ENCODE data around the gene CA4. TPM values are rescaled to one million over a fixed set of nuclear protein-coding genes. Genes with fewer than 3 reads are reported as not detected.
A peak's percentile ranks its signal among the peaks of the same experiment; 100 is the strongest.
"Not testable (repeated sequence)": the region's sequence is repeated elsewhere in the genome, so short reads cannot be mapped to it uniquely, and the experiment has no call there.

Gene CA4
- total and polyA plus RNA-seq, 10 donors = 1.7 to 19.3 (median 8.1) TPM

- intact Hi-C loops (cut with DNase I; ENCODE audit: low total_unique reads) = no loop called here
- H3K36me3 ChIP-seq = no peaks in the 10 kb centered on the region
- H3K27ac ChIP-seq = no peak overlapping the region
- no peak for TF ChIP-seq CTCF (IDR thresholded peaks at IDR 0.05 in 8 of 11, conservative IDR thresholded peaks at IDR 0.05 in 3 of 11)
- no peak for TF ChIP-seq POLR2A (IDR thresholded peaks at IDR 0.05)
- TF ChIP-seq POLR2AphosphoS5 (IDR thresholded peaks at IDR 0.05) = no peak
- H3K9me3 ChIP-seq = no peaks in the 10 kb centered on the region
- DNase-seq = no peak
- H3K27me3 ChIP-seq (replicated peaks in 1 of 7) = peaks cover 0 to 5% (median 0%) of the 10 kb centered on the region in 7 donors
- peaks cover 0 to 9% (median 2%) of the 10 kb centered on the region in 6 donors for H3K4me1 ChIP-seq
- no peak overlapping the region for H3K4me3 ChIP-seq
- 85 to 91% (median 87%) methylated on average over 4 of the region's 4 CpGs for WGBS, 5 donors
Measured at GRCh38 chr17:60108712-60109111, 41.1 kb upstream of the CA4 start.

GRCh38 chr17:60109161-60109560 lies 40.6 kb upstream of the CA4 start:
- TF ChIP-seq POLR2AphosphoS5 (IDR thresholded peaks at IDR 0.05) (no peak), CTCF (IDR thresholded peaks at IDR 0.05 in 8 of 11, conservative IDR thresholded peaks at IDR 0.05 in 3 of 11) (no peak), POLR2A (IDR thresholded peaks at IDR 0.05) (no peak)
- Histone ChIP-seq H3K27me3 (replicated peaks in 1 of 7) (peaks cover 0 to 5% (median 0%) of the 10 kb centered on the region in 7 donors), H3K9me3 (no peaks in the 10 kb centered on the region), H3K4me3 (no peak overlapping the region), H3K4me1 (peaks cover 0 to 9% (median 2%) of the 10 kb centered on the region in 6 donors), H3K27ac (no peak overlapping the region), H3K36me3 (no peaks in the 10 kb centered on the region)
- DNase-seq = no peak
- intact Hi-C loops (cut with DNase I; ENCODE audit: low total_unique reads) = no loop called here
- 84 to 97% (median 93%) methylated on average over 1 of the region's 1 CpG for WGBS, 5 donors

- Histone ChIP-seq H3K9me3 (no peaks in the 10 kb centered on the region), H3K4me1 (peaks cover 0 to 9% (median 2%) of the 10 kb centered on the region in 6 donors), H3K27me3 (replicated peaks in 1 of 7) (peaks cover 0 to 5% (median 0%) of the 10 kb centered on the region in 7 donors), H3K27ac (no peak overlapping the region), H3K36me3 (no peaks in the 10 kb centered on the region), H3K4me3 (no peak overlapping the region)
- WGBS, 5 donors = 45 to 74% (median 63%) methylated on average over 2 to 3 of the region's 3 CpGs
- TF ChIP-seq POLR2A (IDR thresholded peaks at IDR 0.05) (no peak), CTCF (IDR thresholded peaks at IDR 0.05 in 8 of 11, conservative IDR thresholded peaks at IDR 0.05 in 3 of 11) (no peak), POLR2AphosphoS5 (IDR thresholded peaks at IDR 0.05) (no peak)
- DNase-seq = peak; percentile 15
- intact Hi-C loops (cut with DNase I; ENCODE audit: low total_unique reads) = no loop called here
Measured at GRCh38 chr17:60110586-60110985, 39.2 kb upstream of the CA4 start.

GRCh38 chr17:60111661-60112060 lies 38.1 kb upstream of the CA4 start:
- H3K9me3 ChIP-seq; intact Hi-C loops (cut with DNase I; ENCODE audit: low total_unique reads); H3K36me3 ChIP-seq; H3K4me1 ChIP-seq; DNase-seq; H3K4me3 ChIP-seq; H3K27ac ChIP-seq; H3K27me3 ChIP-seq (replicated peaks in 1 of 7): not testable (repeated sequence)
- WGBS, 5 donors = 0 to 8% (median 0%) methylated on average over 1 to 4 of the region's 5 CpGs; no CpG with 5 or more reads in 1 of the 5 donors
- TF ChIP-seq CTCF (IDR thresholded peaks at IDR 0.05 in 8 of 11, conservative IDR thresholded peaks at IDR 0.05 in 3 of 11) = peak in 2 of 11 experiments; percentile 9 to 35

- DNase-seq; H3K4me1 ChIP-seq; H3K27ac ChIP-seq; H3K4me3 ChIP-seq; H3K36me3 ChIP-seq; intact Hi-C loops (cut with DNase I; ENCODE audit: low total_unique reads); H3K27me3 ChIP-seq (replicated peaks in 1 of 7); H3K9me3 ChIP-seq: not testable (repeated sequence)
- WGBS, 5 donors = no CpG with 5 or more reads among the region's 5 CpGs
Measured at GRCh38 chr17:60115364-60115763, 34.4 kb upstream of the CA4 start.

GRCh38 chr17:60116196-60116595 lies 33.6 kb upstream of the CA4 start:
- intact Hi-C loops (cut with DNase I; ENCODE audit: low total_unique reads); H3K27me3 ChIP-seq (replicated peaks in 1 of 7); H3K4me3 ChIP-seq; H3K27ac ChIP-seq; H3K4me1 ChIP-seq; H3K36me3 ChIP-seq; H3K9me3 ChIP-seq; DNase-seq: not testable (repeated sequence)
- WGBS, 5 donors = no CpG with 5 or more reads among the region's 14 CpGs

- H3K9me3 ChIP-seq; H3K36me3 ChIP-seq; intact Hi-C loops (cut with DNase I; ENCODE audit: low total_unique reads); H3K4me1 ChIP-seq; DNase-seq; H3K27me3 ChIP-seq (replicated peaks in 1 of 7); H3K27ac ChIP-seq: not testable (repeated sequence)
- H3K4me3 ChIP-seq = peak overlapping the region in 1 of 8 donors; percentile 45
- WGBS, 5 donors = no CpG with 5 or more reads among the region's 15 CpGs
Measured at GRCh38 chr17:60119162-60119561, 30.6 kb upstream of the CA4 start.

All from spleen (tissue), 11 donors.